Putamen (tissue), 1 donor: ENCODE data around the gene NTM.
A peak's percentile ranks its signal among the peaks of the same experiment; 100 is the strongest.

ENCODE experiments used
- DNase-seq: peaks from one replicate; pipeline ENCODE4 v3.0.0-alpha.2; 2016; ENCODE audit warnings: low spot score

Gene NTM

GRCh38 chr11:131644204-131644795 lies 273.9 kb downstream of the NTM start:
- DNase-seq = no peak

- no peak for DNase-seq
These were observed 274.8 kb downstream of the NTM start for GRCh38 chr11:131645237-131645636.

GRCh38 chr11:131649856-131650255 lies 279.4 kb downstream of the NTM start:
- no peak for DNase-seq

- no peak for DNase-seq
These were observed 281.8 kb downstream of the NTM start for GRCh38 chr11:131652231-131652630.

GRCh38 chr11:131653260-131653659 lies 282.8 kb downstream of the NTM start:
- no peak for DNase-seq

GRCh38 chr11:131654849-131655248 lies 284.4 kb downstream of the NTM start:
- DNase-seq = no peak

- no peak for DNase-seq
These were observed 285.9 kb downstream of the NTM start for GRCh38 chr11:131656179-131656838.

GRCh38 chr11:131656839-131657211 lies 286.4 kb downstream of the NTM start:
- DNase-seq = no peak

- no peak for DNase-seq
These were observed 288.0 kb downstream of the NTM start for GRCh38 chr11:131658414-131658813.

- no peak for DNase-seq
These were observed 288.5 kb downstream of the NTM start for GRCh38 chr11:131658952-131659351.

GRCh38 chr11:131659931-131660330 lies 289.5 kb downstream of the NTM start:
- no peak for DNase-seq

GRCh38 chr11:131661132-131661531 lies 290.7 kb downstream of the NTM start:
- no peak for DNase-seq

- no peak for DNase-seq
These were observed 292.0 kb downstream of the NTM start for GRCh38 chr11:131662317-131662972.

GRCh38 chr11:131662993-131663392 lies 292.6 kb downstream of the NTM start:
- DNase-seq = no peak

- peak; percentile 92 for DNase-seq
These were observed 293.2 kb downstream of the NTM start for GRCh38 chr11:131663405-131664200.

- DNase-seq = no peak
These were observed 293.9 kb downstream of the NTM start for GRCh38 chr11:131664293-131664692.

GRCh38 chr11:131664816-131665215 lies 294.4 kb downstream of the NTM start:
- peak; percentile 79 for DNase-seq

GRCh38 chr11:131665344-131665968 lies 295.0 kb downstream of the NTM start:
- no peak for DNase-seq

- DNase-seq = no peak
These were observed 295.6 kb downstream of the NTM start for GRCh38 chr11:131666006-131666405.

GRCh38 chr11:131666617-131667016 lies 296.2 kb downstream of the NTM start:
- no peak for DNase-seq

GRCh38 chr11:131667566-131667965 lies 297.2 kb downstream of the NTM start:
- DNase-seq = no peak
